Thymus (tissue), 11 donors: ENCODE measurements around the gene MCM8. TPM values are rescaled to one million over a fixed set of nuclear protein-coding genes. Genes with fewer than 3 reads are reported as not detected.

Experiments
- DNase-seq, 9 donors: peaks; one replicate each; pipeline ENCODE4 v3.0.0-alpha.2; 2013; ENCODE audit warnings: low spot score in 9 of 9, low read depth in 6 of 9, missing footprints in 1 of 9
- H3K27ac ChIP-seq, 2 donors: one replicate each; pipeline ENCODE4 v1.5.1; 2013; ENCODE audit warnings: control low read depth in 1 of 2, low read depth in 1 of 2, low read length in 1 of 2, mild to moderate bottlenecking in 1 of 2, moderate library complexity in 1 of 2
- H3K27me3 ChIP-seq, 2 donors: one replicate each; pipeline ENCODE4 v1.5.1; 2013; ENCODE audit warnings: low read length in 1 of 2; ENCODE audit not compliant: control insufficient read depth in 2 of 2, insufficient read depth in 1 of 2
- H3K36me3 ChIP-seq, 2 donors: one replicate each; pipeline ENCODE4 v1.5.1; 2013; ENCODE audit warnings: low read length in 1 of 2, mild to moderate bottlenecking in 1 of 2, moderate library complexity in 1 of 2; ENCODE audit not compliant: control insufficient read depth in 2 of 2, insufficient read depth in 2 of 2
- H3K4me1 ChIP-seq, 2 donors: one replicate each; pipeline ENCODE4 v1.5.1; 2013; ENCODE audit warnings: low read length in 2 of 2; ENCODE audit not compliant: control insufficient read depth in 2 of 2, insufficient read depth in 2 of 2
- H3K4me3 ChIP-seq, 2 donors: one replicate each; pipeline ENCODE4 v1.5.1; 2013; ENCODE audit warnings: low read length in 2 of 2, control low read depth in 1 of 2, mild to moderate bottlenecking in 1 of 2
- H3K9me3 ChIP-seq, 2 donors: one replicate each; pipeline ENCODE4 v1.5.1; 2013; ENCODE audit warnings: low read length in 1 of 2, mild to moderate bottlenecking in 1 of 2; ENCODE audit not compliant: control insufficient read depth in 2 of 2, insufficient read depth in 1 of 2
- WGBS: extraction: QIAGEN DNeasy Blood & Tissue Kit; methylation state at CpG from one replicate; pipeline ENCODE4 v1.1.7; 2013; 5-methylcytosine and 5-hydroxymethylcytosine counted together
- polyA plus RNA-seq: library from polyadenylated mRNA; stranded (reverse); fragments of 200-250 nt; gene quantifications from one replicate; pipeline ENCODE4 v1.2.3, GENCODE V29; 2013
- total RNA-seq: library from RNA; stranded (reverse); fragments of 120-200 nt; gene quantifications from one replicate; pipeline ENCODE4 v1.2.4, GENCODE V29; 2013
- donor health status: healthy.

MCM8 gene
- total and polyA plus RNA-seq, 2 donors = 4.9 to 15.4 TPM

GRCh38 chr20:5970381-5970780 is 19.9 kb downstream of the MCM8 start:
- Histone ChIP-seq H3K27ac (no peak overlapping the region), H3K4me1 (no peaks in the 10 kb centered on the region), H3K36me3 (peaks cover 14 to 39% of the 10 kb centered on the region in 2 donors), H3K4me3 (no peak overlapping the region), H3K27me3 (no peaks in the 10 kb centered on the region), H3K9me3 (no peaks in the 10 kb centered on the region)
- 98% methylated on average over 2 of the region's 2 CpGs for WGBS
- DNase-seq = no peak

DNA sequence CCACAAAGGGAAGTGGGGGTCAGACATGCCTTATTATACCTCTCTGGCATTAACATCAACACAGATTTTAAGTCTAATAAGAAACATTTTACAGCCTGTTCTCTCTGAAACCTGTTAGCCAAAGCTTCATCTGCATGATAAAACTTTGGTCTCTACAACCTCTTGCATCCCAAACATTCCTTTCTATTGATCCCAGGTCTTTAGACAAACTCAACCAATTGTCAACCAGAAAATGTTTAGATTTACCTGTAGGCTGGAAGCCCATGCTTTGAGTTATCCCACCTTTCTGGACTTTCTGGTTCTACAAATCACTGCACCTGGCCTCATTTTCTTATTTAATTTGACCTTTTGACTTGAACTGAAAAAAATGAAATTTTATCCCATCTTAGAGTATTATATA is 20.8 kb downstream of the MCM8 start:
- H3K36me3 ChIP-seq = peaks cover 14 to 40% of the 10 kb centered on the region in 2 donors
- no peaks in the 10 kb centered on the region for H3K9me3 ChIP-seq
- DNase-seq = no peak
- no peak overlapping the region for H3K27ac ChIP-seq
- no peaks in the 10 kb centered on the region for H3K4me1 ChIP-seq
- no peak overlapping the region for H3K4me3 ChIP-seq
- H3K27me3 ChIP-seq = no peaks in the 10 kb centered on the region

- no peaks in the 10 kb centered on the region for H3K4me1 ChIP-seq
- DNase-seq = no peak
- WGBS = 98% methylated on average over 2 of the region's 2 CpGs
- H3K9me3 ChIP-seq = no peaks in the 10 kb centered on the region
- no peaks in the 10 kb centered on the region for H3K27me3 ChIP-seq
- H3K4me3 ChIP-seq = no peak overlapping the region
- H3K36me3 ChIP-seq = peaks cover 23 to 36% of the 10 kb centered on the region in 2 donors
- no peak overlapping the region for H3K27ac ChIP-seq
These were observed 22.7 kb downstream of the MCM8 start for GRCh38 chr20:5973172-5973571.

- Histone ChIP-seq H3K27ac (no peak overlapping the region), H3K9me3 (no peaks in the 10 kb centered on the region), H3K4me1 (no peaks in the 10 kb centered on the region), H3K27me3 (no peaks in the 10 kb centered on the region), H3K36me3 (peaks cover 30 to 40% of the 10 kb centered on the region in 2 donors), H3K4me3 (no peak overlapping the region)
- DNase-seq = no peak
- WGBS = 90% methylated on average over 4 of the region's 4 CpGs
These were observed 23.5 kb downstream of the MCM8 start for GRCh38 chr20:5973971-5974370.

- DNase-seq = no peak
- Histone ChIP-seq H3K27me3 (no peaks in the 10 kb centered on the region), H3K9me3 (no peaks in the 10 kb centered on the region), H3K4me3 (no peak overlapping the region), H3K36me3 (peaks cover 33 to 46% of the 10 kb centered on the region in 2 donors), H3K27ac (no peak overlapping the region), H3K4me1 (no peaks in the 10 kb centered on the region)
- 99% methylated on average over 1 of the region's 1 CpG for WGBS
These were observed 24.1 kb downstream of the MCM8 start for GRCh38 chr20:5974531-5974930.

GRCh38 chr20:5975778-5976177 is 25.3 kb downstream of the MCM8 start:
- 95% methylated on average over 2 of the region's 2 CpGs for WGBS
- peaks cover 34 to 45% of the 10 kb centered on the region in 2 donors for H3K36me3 ChIP-seq
- H3K27me3 ChIP-seq = no peaks in the 10 kb centered on the region

DNA sequence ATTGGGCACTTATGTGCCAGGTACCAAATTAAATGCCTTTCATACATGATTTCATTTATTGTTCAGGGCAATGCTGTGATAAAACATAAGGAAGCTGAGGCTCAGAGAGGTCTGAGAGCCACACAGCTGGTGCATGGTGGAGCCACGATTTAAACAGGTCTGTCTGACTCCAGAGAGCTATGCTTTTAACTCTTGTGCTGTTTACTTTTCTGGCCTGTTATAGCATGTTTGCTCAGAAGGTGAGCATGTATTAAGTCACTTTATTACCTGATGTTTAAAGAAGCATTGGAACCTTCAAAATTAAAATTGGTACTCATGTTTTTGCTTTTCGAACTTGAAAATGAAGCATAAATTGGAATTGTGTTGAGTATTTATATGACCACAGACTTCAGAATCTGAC is 26.8 kb downstream of the MCM8 start:
- Histone ChIP-seq H3K4me3 (no peak overlapping the region), H3K27me3 (no peaks in the 10 kb centered on the region), H3K9me3 (no peaks in the 10 kb centered on the region), H3K36me3 (peaks cover 37 to 55% of the 10 kb centered on the region in 2 donors), H3K27ac (no peak overlapping the region), H3K4me1 (no peaks in the 10 kb centered on the region)
- DNase-seq = no peak
- 92% methylated on average over 2 of the region's 2 CpGs for WGBS

More at GRCh38 chr20:5975778-5976177, 25.3 kb downstream of the MCM8 start:
- Histone ChIP-seq H3K9me3 (no peaks in the 10 kb centered on the region), H3K4me1 (no peaks in the 10 kb centered on the region), H3K4me3 (no peak overlapping the region), H3K27ac (no peak overlapping the region)
- DNase-seq = no peak

- H3K27ac ChIP-seq = no peak overlapping the region
- DNase-seq = no peak
- H3K4me1 ChIP-seq = no peaks in the 10 kb centered on the region
- no peaks in the 10 kb centered on the region for H3K27me3 ChIP-seq
- H3K4me3 ChIP-seq = no peak overlapping the region
- H3K36me3 ChIP-seq = peaks cover 37 to 58% of the 10 kb centered on the region in 2 donors
- no peaks in the 10 kb centered on the region for H3K9me3 ChIP-seq
- WGBS = 97% methylated on average over 1 of the region's 1 CpG
These were observed 27.5 kb downstream of the MCM8 start for GRCh38 chr20:5977975-5978374.

DNA sequence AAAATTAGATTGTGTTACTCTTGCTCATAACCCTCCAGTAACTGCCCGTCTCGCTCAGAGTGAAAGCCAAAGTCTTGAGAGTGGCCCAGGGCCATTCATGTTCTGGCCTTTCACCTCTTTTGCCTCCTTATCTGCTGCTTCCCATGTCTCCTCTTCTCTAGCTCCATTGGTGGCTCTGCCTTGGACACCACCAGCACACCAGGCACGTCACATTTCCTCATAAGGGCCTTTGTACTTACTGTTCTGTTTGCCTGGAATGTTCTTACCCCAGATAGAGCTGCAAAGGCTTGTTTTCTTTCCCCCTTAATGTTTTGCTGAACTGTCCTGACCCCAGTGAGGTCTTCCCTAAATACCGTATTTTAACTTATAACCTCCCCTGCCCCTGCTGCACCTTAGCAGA is 29.3 kb downstream of the MCM8 start:
- 99% methylated on average over 4 of the region's 4 CpGs for WGBS
- H3K9me3 ChIP-seq = no peaks in the 10 kb centered on the region
- no peak overlapping the region for H3K27ac ChIP-seq
- peaks cover 31 to 52% of the 10 kb centered on the region in 2 donors for H3K36me3 ChIP-seq
- no peak for DNase-seq
- H3K27me3 ChIP-seq = no peaks in the 10 kb centered on the region
- H3K4me3 ChIP-seq = no peak overlapping the region
- no peaks in the 10 kb centered on the region for H3K4me1 ChIP-seq
